NT2/D1 (cell line): ENCODE data around the gene PRTFDC1.
"Not testable (repeated sequence)": the region's sequence is repeated elsewhere in the genome, so short reads cannot be mapped to it uniquely, and the experiment has no call there.

Source experiments
- DNase-seq: peaks from one replicate; pipeline ENCODE4 v3.0.0-alpha.2; 2011; ENCODE audit warnings: low read depth, low spot score
- H3K27me3 ChIP-seq: 2 replicates; pipeline ENCODE4 v1.6.0; 2011; ENCODE audit warnings: mild to moderate bottlenecking; ENCODE audit not compliant: insufficient read length, insufficient read depth
- H3K36me3 ChIP-seq: 2 replicates; pipeline ENCODE4 v1.6.1; 2011; ENCODE audit warnings: mild to moderate bottlenecking, low read length, mixed read lengths; ENCODE audit not compliant: insufficient read depth, insufficient read length
- H3K4me1 ChIP-seq: 2 replicates; pipeline ENCODE4 v1.5.1; 2011; ENCODE audit not compliant: insufficient read depth, insufficient read length
- H3K4me3 ChIP-seq: 2 replicates; pipeline ENCODE4 v1.5.1; 2011; ENCODE audit warnings: low read depth; ENCODE audit not compliant: insufficient read length
- H3K9ac ChIP-seq: 2 replicates; pipeline ENCODE4 v1.6.0; 2011; ENCODE audit warnings: low read depth; ENCODE audit not compliant: insufficient read length
- H3K9me3 ChIP-seq: 2 replicates; pipeline ENCODE4 v1.5.1; 2011; ENCODE audit warnings: mild to moderate bottlenecking, low read length; ENCODE audit not compliant: insufficient read depth
- SUZ12 ChIP-seq: IDR thresholded peaks from 2 replicates; pipeline ENCODE4 v1.6.1; 2011; ENCODE audit not compliant: insufficient read length, insufficient read depth; ENCODE audit errors: extremely low read depth
- YY1 ChIP-seq: IDR thresholded peaks from 2 replicates; pipeline ENCODE4 v1.6.1; 2011; ENCODE audit not compliant: insufficient read length, insufficient read depth
- ZNF274 ChIP-seq: IDR thresholded peaks from 2 replicates; pipeline ENCODE4 v1.6.1; 2011; ENCODE audit warnings: mild to moderate bottlenecking, low read depth, low read length

Gene PRTFDC1

GRCh38 chr10:24844742-24845141 is 107.7 kb downstream of the PRTFDC1 start:
- DNase-seq, result no peak
- Histone ChIP-seq H3K36me3 (no peaks in the 10 kb centered on the region), H3K9me3 (no peaks in the 10 kb centered on the region), H3K9ac (no peak overlapping the region), H3K4me1 (no peaks in the 10 kb centered on the region), H3K4me3 (no peak overlapping the region), H3K27me3 (no peaks in the 10 kb centered on the region)
- TF ChIP-seq ZNF274, result no peak
- TF ChIP-seq SUZ12, result no peak
- TF ChIP-seq YY1, result no peak

- no peak overlapping the region for H3K4me3 ChIP-seq
- H3K36me3 ChIP-seq, result no peaks in the 10 kb centered on the region
- H3K9ac ChIP-seq, result no peak overlapping the region
- no peak for DNase-seq
- no peaks in the 10 kb centered on the region for H3K27me3 ChIP-seq
- no peaks in the 10 kb centered on the region for H3K4me1 ChIP-seq
- no peaks in the 10 kb centered on the region for H3K9me3 ChIP-seq
- TF ChIP-seq ZNF274 (no peak), SUZ12 (no peak), YY1 (no peak)
Observed at GRCh38 chr10:24843256-24843655, 109.2 kb downstream of the PRTFDC1 start.

- H3K9me3 ChIP-seq, result no peaks in the 10 kb centered on the region
Observed at GRCh38 chr10:24842856-24843255, 109.5 kb downstream of the PRTFDC1 start.

GRCh38 chr10:24841530-24841929 is 110.9 kb downstream of the PRTFDC1 start:
- H3K9me3 ChIP-seq, result peaks cover 7% of the 10 kb centered on the region; the same call in 1 of the 2 replicates
- TF ChIP-seq ZNF274, result no peak
- TF ChIP-seq YY1, result no peak
- TF ChIP-seq SUZ12, result no peak
- no peak for DNase-seq
- no peaks in the 10 kb centered on the region for H3K36me3 ChIP-seq
- H3K9ac ChIP-seq, result no peak overlapping the region
- H3K27me3 ChIP-seq, result no peaks in the 10 kb centered on the region
- H3K4me3 ChIP-seq, result no peak overlapping the region
- H3K4me1 ChIP-seq, result no peaks in the 10 kb centered on the region

More at GRCh38 chr10:24842856-24843255, 109.5 kb downstream of the PRTFDC1 start:
- no peak for DNase-seq
- Histone ChIP-seq H3K9ac (no peak overlapping the region), H3K4me3 (no peak overlapping the region), H3K4me1 (no peaks in the 10 kb centered on the region), H3K27me3 (no peaks in the 10 kb centered on the region), H3K36me3 (no peaks in the 10 kb centered on the region)
- no peak for TF ChIP-seq ZNF274
- TF ChIP-seq YY1, result no peak
- no peak for TF ChIP-seq SUZ12

DNA sequence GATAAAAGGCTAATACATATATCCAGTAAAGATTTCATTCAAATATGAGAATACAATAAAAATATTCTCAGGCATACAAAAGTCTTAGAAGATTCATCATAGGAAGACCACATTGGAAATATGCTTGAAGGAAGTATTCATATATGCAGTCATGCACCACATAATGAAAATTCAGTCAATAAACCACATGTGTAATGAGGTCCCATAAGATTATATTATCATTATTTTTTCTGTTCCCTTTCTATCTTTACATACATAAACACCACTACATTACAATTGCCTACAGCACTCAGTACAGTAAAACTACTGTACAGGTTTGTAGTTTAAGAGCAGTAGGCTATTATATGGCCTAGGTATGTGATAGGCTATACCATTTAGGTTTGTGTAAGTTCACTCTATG is 111.6 kb downstream of the PRTFDC1 start:
- DNase-seq, result no peak
- Histone ChIP-seq H3K9me3 (peaks cover 12% of the 10 kb centered on the region; the same call in 1 of the 2 replicates), H3K4me3 (no peak overlapping the region), H3K9ac (no peak overlapping the region), H3K36me3 (no peaks in the 10 kb centered on the region), H3K27me3 (no peaks in the 10 kb centered on the region), H3K4me1 (no peaks in the 10 kb centered on the region)
- TF ChIP-seq ZNF274 (no peak), YY1 (no peak), SUZ12 (no peak)

DNA sequence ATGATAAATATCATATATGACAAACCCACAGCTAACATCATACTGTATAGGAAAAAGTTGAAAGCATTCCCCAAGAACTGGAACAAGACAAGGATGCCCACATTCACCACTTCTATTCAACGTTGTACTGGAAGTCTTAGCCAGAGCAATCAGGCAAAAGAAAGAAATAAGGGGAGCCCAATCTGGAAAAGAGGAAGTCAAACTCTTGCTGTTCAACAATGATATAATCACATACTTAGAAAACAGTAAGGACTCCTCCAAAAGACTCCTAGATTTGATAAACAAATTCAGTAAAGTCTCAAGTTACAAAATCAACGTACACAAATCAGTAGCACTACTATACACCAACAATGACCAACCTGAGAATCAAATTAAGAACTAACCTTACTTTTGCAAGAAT is 114.6 kb downstream of the PRTFDC1 start:
- not testable (repeated sequence) for H3K4me3 ChIP-seq, H3K27me3 ChIP-seq, H3K9ac ChIP-seq, H3K36me3 ChIP-seq, H3K4me1 ChIP-seq, DNase-seq
- H3K9me3 ChIP-seq, result peaks cover 12% of the 10 kb centered on the region; the same call in 1 of the 2 replicates

GRCh38 chr10:24834869-24835268 is 117.5 kb downstream of the PRTFDC1 start:
- H3K4me1 ChIP-seq, result peaks cover 4% of the 10 kb centered on the region
- no peak for TF ChIP-seq YY1
- TF ChIP-seq ZNF274, result no peak
- no peak for TF ChIP-seq SUZ12
- no peaks in the 10 kb centered on the region for H3K27me3 ChIP-seq
- H3K9me3 ChIP-seq, result peaks cover 12% of the 10 kb centered on the region; the same call in 1 of the 2 replicates
- no peak overlapping the region for H3K9ac ChIP-seq
- no peaks in the 10 kb centered on the region for H3K36me3 ChIP-seq
- no peak overlapping the region for H3K4me3 ChIP-seq
- DNase-seq, result no peak

- no peak overlapping the region for H3K4me3 ChIP-seq
- H3K27me3 ChIP-seq, result no peaks in the 10 kb centered on the region
- TF ChIP-seq SUZ12 (no peak), YY1 (no peak)
- H3K9ac ChIP-seq, result no peak overlapping the region
- H3K4me1 ChIP-seq, result no peaks in the 10 kb centered on the region
- DNase-seq, result no peak
- H3K9me3 ChIP-seq, result no peaks in the 10 kb centered on the region
- no peaks in the 10 kb centered on the region for H3K36me3 ChIP-seq
Observed at GRCh38 chr10:24826009-24826408, 126.4 kb downstream of the PRTFDC1 start.
